Epidermal melanocyte (primary cell): Measurements from ENCODE around the gene NOP58.
"Not testable (repeated sequence)": the region's sequence is repeated elsewhere in the genome, so short reads cannot be mapped to it uniquely, and the experiment has no call there.

Experiments used
- DNase-seq: peaks from one replicate; pipeline ENCODE4 v3.0.0; 2011; ENCODE audit warnings: low spot score; ENCODE audit not compliant: insufficient read length

The NOP58 gene, protein sequence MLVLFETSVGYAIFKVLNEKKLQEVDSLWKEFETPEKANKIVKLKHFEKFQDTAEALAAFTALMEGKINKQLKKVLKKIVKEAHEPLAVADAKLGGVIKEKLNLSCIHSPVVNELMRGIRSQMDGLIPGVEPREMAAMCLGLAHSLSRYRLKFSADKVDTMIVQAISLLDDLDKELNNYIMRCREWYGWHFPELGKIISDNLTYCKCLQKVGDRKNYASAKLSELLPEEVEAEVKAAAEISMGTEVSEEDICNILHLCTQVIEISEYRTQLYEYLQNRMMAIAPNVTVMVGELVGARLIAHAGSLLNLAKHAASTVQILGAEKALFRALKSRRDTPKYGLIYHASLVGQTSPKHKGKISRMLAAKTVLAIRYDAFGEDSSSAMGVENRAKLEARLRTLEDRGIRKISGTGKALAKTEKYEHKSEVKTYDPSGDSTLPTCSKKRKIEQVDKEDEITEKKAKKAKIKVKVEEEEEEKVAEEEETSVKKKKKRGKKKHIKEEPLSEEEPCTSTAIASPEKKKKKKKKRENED

GRCh38 chr2:202265467-202266277 is at the start of gene NOP58:
Gene NOP58 (plus strand): TSS chr2:202265763. CDS start chr2:202265942, 179 bp downstream.
- peak; percentile 88 for DNase-seq

- DNase-seq = no peak
Measured at GRCh38 chr2:202221873-202222272, 43.7 kb upstream of the NOP58 start.

- DNase-seq = peak; percentile 19
Measured at GRCh38 chr2:202237787-202238233, 27.8 kb upstream of the NOP58 start.

DNA sequence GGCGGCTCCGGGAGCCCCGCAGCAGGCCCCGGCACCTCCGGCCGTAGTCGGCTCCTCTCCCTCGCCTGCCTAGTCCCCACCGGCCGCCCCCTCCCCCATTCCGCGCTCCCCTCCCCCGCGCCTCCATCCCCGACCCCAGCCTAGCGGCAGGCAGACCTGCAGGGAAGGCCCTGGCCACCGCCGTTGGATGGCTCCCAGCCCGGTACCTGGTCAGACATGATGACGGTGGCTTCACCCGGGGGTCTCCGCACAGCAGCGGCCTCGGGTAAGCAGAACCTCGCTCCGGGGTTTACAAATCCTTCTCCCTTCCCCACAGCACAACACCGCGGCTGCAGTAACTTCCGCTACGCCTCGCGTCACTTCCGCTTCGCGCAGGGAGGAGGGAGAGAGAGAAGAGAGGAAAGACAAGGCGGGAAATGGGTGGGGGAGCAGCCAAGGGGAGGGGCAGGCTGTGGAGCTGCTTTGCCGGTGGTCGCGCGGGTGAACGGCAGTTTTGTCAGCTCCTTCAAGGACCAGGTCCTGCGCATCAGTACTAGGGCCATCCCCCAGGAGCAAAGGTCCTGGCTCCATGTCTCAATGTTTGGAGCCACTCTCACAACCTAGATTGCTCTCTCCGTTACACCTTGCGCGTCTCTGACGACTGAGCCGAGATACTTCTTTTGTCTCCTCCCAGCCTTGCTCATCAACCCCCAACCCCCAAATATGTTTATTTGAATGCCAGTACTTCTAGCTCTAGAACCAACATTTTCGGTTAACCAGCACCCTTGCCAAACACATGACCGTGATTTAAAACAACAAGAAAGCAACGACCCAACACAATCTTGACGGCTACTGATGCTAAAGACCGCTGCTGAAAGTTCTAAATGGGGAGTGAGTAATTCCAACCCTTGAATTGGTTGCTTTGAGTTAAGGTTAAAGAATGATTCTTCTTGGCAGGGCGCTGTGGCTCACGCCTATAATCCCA is 27.0 kb upstream of the NOP58 start, which contains the start of gene SUMO1:
Gene SUMO1 (minus strand): TSS at position 364 of the 964 bp plus-strand sequence. CDS start 146 bp downstream, at position 218.
- DNase-seq = peak; percentile 85

GRCh38 chr2:202247710-202248109 is 17.9 kb upstream of the NOP58 start:
- DNase-seq = not testable (repeated sequence)

DNA sequence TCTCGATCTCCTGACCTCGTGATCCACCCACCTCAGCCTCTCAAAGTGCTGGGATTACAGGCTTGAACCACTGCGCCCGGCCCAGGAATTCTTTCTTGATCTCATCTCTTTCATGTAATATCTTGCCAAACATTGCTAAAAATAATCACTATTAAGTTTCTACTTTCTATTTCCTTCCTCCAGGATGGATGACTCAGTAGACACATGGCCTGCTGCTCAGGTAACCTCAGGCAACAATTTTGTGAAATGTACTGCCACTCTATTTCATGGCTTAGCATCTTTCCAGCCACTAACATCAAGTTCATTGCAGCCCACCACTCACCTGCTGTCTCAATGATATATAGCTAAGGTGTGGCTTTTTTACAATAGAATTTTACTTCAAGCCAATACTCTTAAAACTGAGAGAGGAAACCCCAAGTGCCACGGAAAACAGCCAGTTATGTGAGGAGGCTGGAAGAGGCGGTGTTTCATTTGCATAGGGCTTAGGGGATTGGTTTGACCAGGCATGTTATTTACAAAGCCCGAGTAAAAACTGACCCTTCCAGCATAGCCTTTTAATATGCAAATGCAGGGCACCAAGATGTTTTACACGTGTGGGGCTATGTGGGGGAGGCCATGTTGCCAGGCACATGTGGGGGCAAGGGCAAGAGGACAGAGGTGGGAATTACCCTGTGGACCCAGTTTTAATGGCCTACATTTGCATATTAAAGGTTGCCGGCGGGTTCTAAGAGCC is 15.9 kb upstream of the NOP58 start:
- DNase-seq = no peak

DNA sequence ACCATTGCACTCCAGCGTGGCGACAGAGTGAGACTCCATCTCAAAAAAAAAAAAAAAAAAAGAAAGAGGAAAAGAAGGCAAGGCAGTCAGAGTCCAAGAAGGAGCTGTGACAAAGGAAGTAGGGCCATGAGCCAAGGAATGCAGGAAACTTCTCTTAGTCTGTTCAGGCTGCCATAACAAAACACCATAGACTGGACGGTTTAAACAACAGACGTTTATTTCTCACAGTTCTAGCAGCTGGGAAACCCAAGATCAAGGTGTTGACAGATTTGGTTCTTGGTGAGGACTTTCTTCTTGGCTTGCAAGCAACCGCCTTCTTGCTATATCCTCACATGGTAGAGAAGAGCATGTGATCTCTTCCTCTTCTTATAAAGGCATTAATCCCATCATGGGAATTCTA is 14.1 kb upstream of the NOP58 start:
- no peak for DNase-seq

- no peak for DNase-seq
Measured at GRCh38 chr2:202261531-202261930, 4.0 kb upstream of the NOP58 start.

- DNase-seq = no peak
Measured at GRCh38 chr2:202267495-202267894, 1.9 kb downstream of the NOP58 start.

GRCh38 chr2:202269585-202269984 is 4.0 kb downstream of the NOP58 start:
- DNase-seq = no peak

DNA sequence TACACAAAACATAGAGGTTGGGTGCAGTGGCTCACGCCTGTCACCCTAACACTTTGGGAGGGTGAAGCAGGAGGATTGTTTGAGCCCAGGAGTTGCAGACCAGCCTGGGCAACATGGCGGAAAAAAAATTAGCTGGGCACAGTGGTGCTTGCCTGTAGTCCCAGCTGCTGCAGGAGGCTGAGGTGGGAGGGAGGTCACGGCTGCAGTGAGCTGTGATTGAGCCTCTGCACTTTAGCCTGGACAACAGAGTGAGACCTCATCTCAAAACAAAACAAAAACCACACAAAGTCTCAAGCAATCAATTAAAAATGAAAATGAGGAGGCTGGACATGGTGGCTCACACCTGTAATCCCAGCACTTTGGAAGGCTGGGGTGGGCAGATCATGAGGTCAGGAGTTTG is 4.9 kb downstream of the NOP58 start:
- no peak for DNase-seq

DNA sequence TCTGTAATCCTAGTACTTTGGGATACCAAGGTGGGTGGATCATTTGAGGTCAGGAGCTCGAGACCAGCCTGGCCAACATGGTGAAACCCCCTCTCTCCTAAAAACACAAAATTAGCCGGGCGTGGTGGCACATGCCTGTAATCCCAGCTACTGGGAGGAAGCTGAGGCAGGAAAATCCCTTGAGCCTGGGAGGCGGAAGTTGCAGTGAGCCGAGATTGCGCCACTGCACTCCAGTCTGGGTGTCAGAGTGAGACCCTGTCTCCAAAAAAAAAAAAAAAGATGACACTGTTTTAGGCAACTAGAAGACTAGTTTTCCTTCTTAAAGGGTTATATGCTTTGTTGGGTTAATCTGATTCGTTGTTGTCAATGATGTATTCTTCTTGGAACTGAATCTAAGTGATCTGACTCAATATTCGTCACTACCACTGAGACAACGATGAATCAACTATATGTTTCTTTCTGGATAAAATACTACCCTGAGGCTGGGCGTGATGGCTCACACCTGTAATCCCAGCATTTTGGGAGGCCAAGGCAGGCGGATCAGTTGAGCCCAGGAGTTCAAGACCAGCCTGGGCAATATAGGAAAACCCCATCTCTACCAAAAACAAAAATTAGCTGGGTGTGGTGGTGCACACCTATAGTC is 10.6 kb downstream of the NOP58 start:
- DNase-seq = not testable (repeated sequence)

GRCh38 chr2:202278036-202278760 is 12.6 kb downstream of the NOP58 start:
- no peak for DNase-seq

DNA sequence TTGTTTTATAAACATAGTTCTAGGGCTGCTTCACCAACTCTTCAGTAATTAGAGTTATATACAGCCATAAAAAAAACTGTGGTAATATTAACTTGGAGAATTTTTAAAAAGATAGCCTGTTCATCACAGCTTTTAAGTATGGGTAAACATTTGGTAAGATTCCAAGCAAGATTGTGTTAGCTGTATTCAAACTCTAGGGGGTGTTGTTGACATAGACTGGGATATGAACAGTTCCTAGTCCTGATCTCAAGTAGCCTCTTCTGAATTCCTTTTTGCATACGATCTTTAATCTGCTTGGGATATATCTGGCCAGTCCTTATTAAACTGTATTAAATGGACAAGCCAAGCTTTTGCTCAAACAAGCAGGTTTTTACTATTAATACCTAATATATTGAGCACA is 13.4 kb downstream of the NOP58 start:
- DNase-seq = peak; percentile 36

GRCh38 chr2:202286595-202286994 is 21.0 kb downstream of the NOP58 start:
- DNase-seq = no peak

DNA sequence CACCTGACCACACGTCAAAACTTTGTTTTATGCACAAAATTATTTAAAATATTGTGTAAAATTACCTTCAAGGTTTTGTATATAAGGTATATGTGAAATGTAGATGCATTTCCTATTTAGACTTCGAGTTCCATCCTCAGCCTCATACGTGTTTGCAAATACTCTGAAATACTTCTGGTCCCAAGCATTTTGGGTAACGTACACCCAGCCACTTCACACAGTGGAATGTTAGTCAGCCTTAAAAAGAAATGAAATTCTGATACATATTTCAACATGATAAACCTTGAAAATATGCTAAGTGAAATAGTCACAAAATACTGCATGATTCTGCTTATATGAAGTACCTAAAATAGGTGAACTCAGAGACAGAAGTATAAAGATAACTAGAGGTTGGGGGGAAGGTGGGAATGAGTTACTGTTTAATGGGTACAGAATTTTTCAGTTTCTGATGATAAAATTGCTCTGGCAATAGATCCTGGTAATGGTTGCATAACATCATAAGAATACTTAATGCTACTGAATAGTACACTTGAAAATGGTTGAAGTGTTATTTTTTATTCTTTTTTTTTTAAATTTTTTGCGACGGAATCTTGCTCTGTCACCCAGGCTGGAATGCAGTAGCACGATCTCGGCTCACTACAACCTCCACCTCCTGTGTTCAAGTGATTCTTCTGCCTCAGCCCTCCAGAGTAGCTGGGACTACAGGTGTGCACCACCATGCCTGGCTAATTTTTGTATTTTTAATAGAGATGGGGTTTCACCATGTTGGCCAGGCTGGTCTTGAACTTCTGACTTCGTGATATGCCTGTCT is 24.0 kb downstream of the NOP58 start:
- no peak for DNase-seq

GRCh38 chr2:202290316-202290715 is 24.8 kb downstream of the NOP58 start:
- no peak for DNase-seq

- DNase-seq = no peak
Measured at GRCh38 chr2:202290970-202291369, 25.4 kb downstream of the NOP58 start.
